H1 (cell line): ENCODE data around the gene RNF126. TPM values are rescaled to one million over a fixed set of nuclear protein-coding genes. Genes with fewer than 3 reads are reported as not detected.

Experiments
- ATF3 ChIP-seq: IDR thresholded peaks from 2 replicates; pipeline ENCODE4 v1.6.1; 2011; ENCODE audit warnings: low read depth, mild to moderate bottlenecking, low read length; ENCODE audit not compliant: insufficient read depth
- GTF2F1 ChIP-seq: IDR thresholded peaks from 2 replicates; pipeline ENCODE4 v1.6.1; 2012; ENCODE audit warnings: low read depth, low read length, improper control_type of control experiment, borderline replicate concordance
- RFX5 ChIP-seq: IDR thresholded peaks from 2 replicates; pipeline ENCODE4 v1.6.1; 2011; ENCODE audit warnings: low read depth, low read length, improper control_type of control experiment, borderline replicate concordance
- SIRT6 ChIP-seq: IDR thresholded peaks from one replicate; pipeline ENCODE4 v1.7.1; 2012; ENCODE audit warnings: low read length, inconsistent platforms
- TEAD4 ChIP-seq: IDR thresholded peaks from 2 replicates; pipeline ENCODE4 v1.6.1; 2012; ENCODE audit warnings: low read depth, low read length, inconsistent platforms, mixed read lengths
- polyA plus RNA-seq, 7 experiments: library from polyadenylated mRNA; depleted of rRNA in 3 of 7; stranded (reverse) in 5 of 7; unstranded in 2 of 7; fragments of >200 nt in 5 of 7; fragments of 200-250 nt in 2 of 7; gene quantifications; 1 replicate in 5 of 7; 2 replicates in 1 of 7; 4 replicates in 1 of 7; pipeline versions ENCODE4 v1.2.1 to v1.2.3, GENCODE V29; 2011 to 2013; ENCODE audit warnings: missing spikeins in 2 of 7, mixed read lengths in 2 of 7
- total RNA-seq: library from RNA; stranded (reverse); fragmentation: NEBNext Ultra II Directional; extraction: Animal tissue kit (Norgen Biotek cat#: 25700); gene quantifications from 2 replicates; pipeline ENCODE4 v1.2.1, GENCODE V29; 2021

Gene RNF126
- total and polyA plus RNA-seq, 2 of the 8 experiments (the other 6 are each of a cell fraction or from before 2014, with no cell fraction given): 21.8 to 68.0 TPM

GRCh38 chr19:652467-653389, 10.3 kb downstream of the RNF126 start (continued):
- TF ChIP-seq TEAD4 (no peak), RFX5 (no peak), ATF3 (no peak), SIRT6 (no peak), GTF2F1 (no peak)
